GM12892 (cell line): ENCODE data around the gene HSBP1L1.

ENCODE experiments used
- POLR2A ChIP-seq: IDR thresholded peaks from 2 replicates; pipeline ENCODE4 v1.6.1; 2011; ENCODE audit warnings: low read depth, low read length, control low read depth
- TAF1 ChIP-seq: IDR thresholded peaks from 2 replicates; pipeline ENCODE4 v1.6.1; 2011; ENCODE audit warnings: low read depth, mild to moderate bottlenecking, control low read depth, low read length, borderline replicate concordance

- TF ChIP-seq POLR2A = no peak
- no peak for TF ChIP-seq TAF1
Observed at GRCh38 chr18:79970419-79971133, 6.1 kb downstream of the HSBP1L1 start.
